Cortex of kidney (tissue), 1 donor: ENCODE measurements around the gene MAPK14.

Experiments
- DNase-seq: peaks from one replicate; lab custom pipeline; 2025; lab: John Stamatoyannopoulos, UW

Gene MAPK14

GRCh38 chr6:36138667-36139066 is 111.1 kb downstream of the MAPK14 start:
- no peak for DNase-seq

- no peak for DNase-seq
Observed at GRCh38 chr6:36139431-36139830, 111.8 kb downstream of the MAPK14 start.

- DNase-seq: no peak
Observed at GRCh38 chr6:36139991-36140710, 112.5 kb downstream of the MAPK14 start.

GRCh38 chr6:36141091-36141490 is 113.5 kb downstream of the MAPK14 start:
- DNase-seq: no peak

- DNase-seq: no peak
Observed at GRCh38 chr6:36141961-36142360, 114.4 kb downstream of the MAPK14 start.

GRCh38 chr6:36142971-36143838 is 115.6 kb downstream of the MAPK14 start:
- no peak for DNase-seq

- no peak for DNase-seq
Observed at GRCh38 chr6:36145495-36145894, 117.9 kb downstream of the MAPK14 start.

GRCh38 chr6:36147294-36147693 is 119.7 kb downstream of the MAPK14 start:
- no peak for DNase-seq

- no peak for DNase-seq
Observed at GRCh38 chr6:36149476-36149875, 121.9 kb downstream of the MAPK14 start.

GRCh38 chr6:36150283-36150682 is 122.7 kb downstream of the MAPK14 start:
- DNase-seq: no peak

GRCh38 chr6:36154286-36154685 is 126.7 kb downstream of the MAPK14 start:
- DNase-seq: no peak

- DNase-seq: no peak
Observed at GRCh38 chr6:36155662-36156061, 128.1 kb downstream of the MAPK14 start.

- DNase-seq: no peak
Observed at GRCh38 chr6:36160147-36160760, 132.6 kb downstream of the MAPK14 start.
